ENCODE measurements around the gene WDR74. TPM values are rescaled to one million over a fixed set of nuclear protein-coding genes. Genes with fewer than 3 reads are reported as not detected.
"Not testable (repeated sequence)": the region's sequence is repeated elsewhere in the genome, so short reads cannot be mapped to it uniquely, and the experiment has no call there.

The WDR74 gene
- total RNA-seq, 2 donors from 2014 or later: 19.8 to 55.2 TPM

DNA sequence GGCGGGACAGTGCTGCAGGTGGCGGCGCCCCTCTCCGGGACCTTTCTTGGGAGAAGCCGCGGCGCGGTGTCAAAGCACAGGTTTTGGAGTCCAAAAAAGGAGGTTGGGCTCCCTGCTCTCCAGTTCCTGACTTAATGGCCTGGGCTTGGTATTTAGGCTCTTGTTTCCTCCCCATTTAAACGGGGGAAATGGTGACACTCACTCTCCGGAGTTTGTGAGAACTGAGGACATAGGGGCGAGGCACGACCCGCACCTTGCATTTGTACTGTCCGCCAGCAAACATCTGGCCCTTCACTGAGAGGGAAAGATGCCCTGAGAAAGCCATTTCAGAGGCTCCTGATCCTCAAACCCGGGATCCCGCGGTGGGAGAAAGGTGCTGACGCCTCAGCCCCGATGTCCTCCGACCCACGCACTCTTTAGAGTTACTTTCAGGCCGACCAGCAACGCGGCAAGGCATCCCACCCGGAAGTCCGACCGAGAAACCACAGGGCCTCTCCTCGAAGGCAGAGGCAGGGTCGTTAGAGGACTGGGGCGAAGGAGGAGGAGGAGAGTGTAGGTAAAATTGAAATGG, 2.9 kb upstream of the WDR74 start:
- H3K27ac ChIP-seq: peak overlapping the region; percentile 97 to 100
- TF ChIP-seq, protein P1, sequence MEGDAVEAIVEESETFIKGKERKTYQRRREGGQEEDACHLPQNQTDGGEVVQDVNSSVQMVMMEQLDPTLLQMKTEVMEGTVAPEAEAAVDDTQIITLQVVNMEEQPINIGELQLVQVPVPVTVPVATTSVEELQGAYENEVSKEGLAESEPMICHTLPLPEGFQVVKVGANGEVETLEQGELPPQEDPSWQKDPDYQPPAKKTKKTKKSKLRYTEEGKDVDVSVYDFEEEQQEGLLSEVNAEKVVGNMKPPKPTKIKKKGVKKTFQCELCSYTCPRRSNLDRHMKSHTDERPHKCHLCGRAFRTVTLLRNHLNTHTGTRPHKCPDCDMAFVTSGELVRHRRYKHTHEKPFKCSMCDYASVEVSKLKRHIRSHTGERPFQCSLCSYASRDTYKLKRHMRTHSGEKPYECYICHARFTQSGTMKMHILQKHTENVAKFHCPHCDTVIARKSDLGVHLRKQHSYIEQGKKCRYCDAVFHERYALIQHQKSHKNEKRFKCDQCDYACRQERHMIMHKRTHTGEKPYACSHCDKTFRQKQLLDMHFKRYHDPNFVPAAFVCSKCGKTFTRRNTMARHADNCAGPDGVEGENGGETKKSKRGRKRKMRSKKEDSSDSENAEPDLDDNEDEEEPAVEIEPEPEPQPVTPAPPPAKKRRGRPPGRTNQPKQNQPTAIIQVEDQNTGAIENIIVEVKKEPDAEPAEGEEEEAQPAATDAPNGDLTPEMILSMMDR (IDR thresholded peaks at IDR 0.05): no peak
- DNase-seq (ENCODE audit: low spot score) (no peak), ATAC-seq (ENCODE audit: insufficient number of reproducible peaks, low FRiP score, low read depth) (no peak)
- H3K36me3 ChIP-seq: no peaks in the 10 kb centered on the region
- no peaks in the 10 kb centered on the region for H3K9me3 ChIP-seq
- H3K4me3 ChIP-seq: peak overlapping the region; percentile 85
- no peaks in the 10 kb centered on the region for H3K27me3 ChIP-seq (replicated peaks; ENCODE audit: insufficient read depth)
- peaks cover 7 to 24% of the 10 kb centered on the region in 2 donors for H3K4me1 ChIP-seq (ENCODE audit: control insufficient read depth in 1 of 2, low read depth in 2 of 2)

DNA sequence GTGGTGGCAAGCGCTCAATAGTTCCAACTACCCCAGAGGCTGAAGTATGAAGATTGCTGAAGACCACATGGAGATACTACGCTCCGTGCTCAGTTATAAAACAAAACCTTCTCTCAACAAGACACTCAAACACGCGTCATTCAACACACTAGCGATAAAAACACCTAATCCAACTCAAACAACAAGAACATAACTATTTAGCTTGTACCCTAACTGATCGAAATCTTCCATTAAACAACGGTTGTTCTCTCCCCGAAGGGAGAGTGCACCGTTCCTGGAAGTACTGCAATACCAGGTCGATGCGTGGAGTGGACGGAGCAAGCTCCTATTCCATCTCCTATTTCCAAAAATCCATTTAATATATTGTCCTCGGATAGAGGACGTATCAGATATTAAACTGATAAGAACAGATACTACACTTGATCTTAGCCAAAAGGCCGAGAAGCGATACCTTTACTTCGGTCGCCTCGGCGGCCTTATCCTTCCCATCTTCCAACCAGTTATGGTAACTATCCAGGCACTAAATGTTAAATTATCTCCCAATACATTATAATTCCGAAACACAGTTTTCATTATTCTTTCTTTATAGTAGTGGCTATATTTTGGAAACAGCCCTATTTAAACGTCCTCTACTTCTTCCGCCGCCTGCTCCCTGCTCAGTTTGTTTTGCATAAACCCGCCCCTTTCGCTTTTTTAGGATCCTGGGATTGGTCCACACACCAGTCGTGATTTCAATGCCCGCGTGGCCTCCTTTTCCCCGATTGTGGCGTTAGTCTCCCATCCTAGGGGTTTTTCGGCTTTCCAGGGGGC, 2.2 kb upstream of the WDR74 start:
- Histone ChIP-seq H3K27me3 (replicated peaks; ENCODE audit: insufficient read depth) (no peaks in the 10 kb centered on the region), H3K4me1 (ENCODE audit: control insufficient read depth in 1 of 2, low read depth in 2 of 2) (peaks cover 7 to 24% of the 10 kb centered on the region in 2 donors), H3K36me3 (no peaks in the 10 kb centered on the region), H3K4me3 (peak overlapping the region; percentile 85), H3K9me3 (no peaks in the 10 kb centered on the region), H3K27ac (peak overlapping the region; percentile 97 to 100)
- peak; percentile 69 for DNase-seq (ENCODE audit: low spot score)
- peak; percentile 67 for ATAC-seq (ENCODE audit: insufficient number of reproducible peaks, low FRiP score, low read depth)
- TF ChIP-seq, protein P1 (IDR thresholded peaks at IDR 0.05): no peak

DNA sequence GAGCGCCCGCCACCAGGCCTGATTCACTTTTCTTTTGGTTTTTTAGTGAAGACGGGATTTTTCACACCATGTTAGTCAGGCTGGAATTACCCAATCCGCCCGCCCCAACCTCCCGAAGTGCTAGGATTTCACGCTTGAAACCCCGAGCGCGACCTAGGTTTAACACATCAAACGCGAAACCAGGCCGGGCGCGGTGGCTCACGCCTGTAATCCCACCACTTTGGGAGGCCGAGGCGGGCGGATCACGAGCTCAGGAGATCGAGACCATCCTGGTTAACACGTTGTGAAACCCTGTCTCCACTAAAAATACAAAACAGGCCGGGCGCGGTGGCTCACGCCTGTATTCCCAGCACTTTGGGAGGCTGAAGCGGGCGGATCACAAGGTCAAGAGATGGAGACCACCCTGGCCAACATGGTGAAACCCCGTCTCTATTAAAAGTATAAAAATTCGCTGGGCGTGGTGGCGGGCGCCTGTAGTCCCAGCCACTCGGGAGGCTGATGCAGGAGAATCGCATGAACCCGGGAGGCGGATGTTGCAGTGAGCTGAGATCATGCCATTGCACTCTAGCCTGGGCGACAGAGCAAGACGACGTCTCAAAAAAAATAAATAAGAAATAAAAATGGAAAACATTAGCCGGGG, 1.5 kb upstream of the WDR74 start:
- Histone ChIP-seq H3K4me3 (peak overlapping the region; percentile 85), H3K27ac (peak overlapping the region; percentile 97 to 100), H3K4me1 (ENCODE audit: control insufficient read depth in 1 of 2, low read depth in 2 of 2) (peaks cover 7 to 24% of the 10 kb centered on the region in 2 donors)
- H3K9me3 ChIP-seq; H3K36me3 ChIP-seq; H3K27me3 ChIP-seq (replicated peaks; ENCODE audit: insufficient read depth): not testable (repeated sequence)
- peak; percentile 0 for ATAC-seq (ENCODE audit: insufficient number of reproducible peaks, low FRiP score, low read depth)
- peak; percentile 37 for DNase-seq (ENCODE audit: low spot score)

DNA sequence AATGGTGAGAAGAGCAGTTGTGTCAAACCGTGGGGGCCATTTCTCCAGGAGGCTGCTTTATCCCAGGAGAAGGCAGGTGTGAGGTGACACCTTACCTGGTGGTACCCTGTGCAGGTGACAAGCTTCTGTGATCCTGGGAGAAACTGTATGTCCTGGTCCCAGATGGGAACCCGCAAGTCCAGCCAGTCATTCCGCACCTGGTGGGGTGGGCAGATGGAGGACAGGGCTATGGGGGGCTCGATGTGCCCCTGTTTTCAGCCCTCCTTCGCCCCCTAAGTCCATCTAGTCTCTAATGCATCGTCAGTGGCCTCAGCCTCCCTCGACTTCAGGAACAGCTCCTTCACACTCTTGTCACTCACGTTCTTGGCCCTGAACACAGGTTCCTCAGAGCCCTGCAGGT, 4.1 kb downstream of the WDR74 start:
- ATAC-seq (ENCODE audit: insufficient number of reproducible peaks, low FRiP score, low read depth) (no peak), DNase-seq (ENCODE audit: low spot score) (no peak)
- peaks cover 16% of the 10 kb centered on the region for H3K36me3 ChIP-seq
- H3K4me1 ChIP-seq (ENCODE audit: control insufficient read depth in 1 of 2, low read depth in 2 of 2): peaks cover 17 to 37% of the 10 kb centered on the region in 2 donors
- H3K27ac ChIP-seq: no peak overlapping the region
- H3K27me3 ChIP-seq (replicated peaks; ENCODE audit: insufficient read depth): no peaks in the 10 kb centered on the region
- TF ChIP-seq, protein P1 (IDR thresholded peaks at IDR 0.05): no peak
- no peaks in the 10 kb centered on the region for H3K9me3 ChIP-seq
- no peak overlapping the region for H3K4me3 ChIP-seq

DNA sequence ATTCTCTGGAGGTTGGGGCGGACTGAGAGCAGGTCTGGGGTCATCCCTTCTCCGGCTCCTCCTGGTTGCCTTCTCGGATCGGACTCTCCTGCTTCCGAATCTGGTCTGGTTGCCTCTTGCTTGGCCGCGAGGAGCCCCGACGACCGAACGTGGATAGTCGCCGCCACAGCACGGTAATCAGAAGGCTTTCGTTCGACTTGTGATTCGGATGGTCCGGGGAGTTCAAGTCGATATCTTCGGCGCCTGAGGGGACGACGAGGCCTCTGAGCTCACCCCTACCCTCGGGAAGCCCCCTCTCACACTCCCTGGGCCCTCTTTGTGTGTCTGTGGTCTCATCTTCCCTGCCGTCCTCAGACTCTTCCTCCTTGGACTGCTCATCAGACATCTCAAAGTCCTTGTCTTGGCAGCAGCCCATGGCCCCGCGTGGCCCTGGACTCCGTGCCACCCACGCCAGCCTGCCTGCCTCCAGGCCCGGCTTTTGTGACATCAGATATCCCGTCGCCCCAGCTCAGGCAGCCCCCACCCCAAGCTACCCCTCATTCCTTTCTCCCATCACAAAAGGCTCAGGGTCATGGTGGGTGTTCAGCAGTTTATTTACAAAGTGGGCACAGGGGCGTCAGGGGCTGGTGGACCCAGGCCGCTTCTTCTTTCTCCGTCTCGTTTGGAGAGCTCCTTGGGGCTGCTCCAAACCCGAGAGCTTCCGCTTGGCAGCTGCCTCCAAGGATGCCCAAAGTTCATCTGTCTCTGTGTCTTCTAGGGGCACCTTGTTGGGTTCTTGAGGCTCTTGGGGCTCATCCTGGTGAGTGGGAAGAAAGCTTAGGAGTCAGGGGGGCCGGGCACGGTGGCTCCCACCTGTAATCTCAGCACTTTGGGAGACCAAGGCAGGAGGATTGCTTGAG, 6.8 kb downstream of the WDR74 start, which contains the start of gene TEX54:
Gene TEX54 (minus strand): TSS at position 506 of the 899 bp plus-strand sequence.
- peaks cover 19% of the 10 kb centered on the region for H3K36me3 ChIP-seq
- TF ChIP-seq, protein P1 (IDR thresholded peaks at IDR 0.05): no peak
- ATAC-seq (ENCODE audit: insufficient number of reproducible peaks, low FRiP score, low read depth): peak; percentile 20

More for the DNA sequence above, 6.8 kb downstream of the WDR74 start, which contains the start of gene TEX54:
- DNase-seq (ENCODE audit: low spot score): no peak
- Histone ChIP-seq H3K27ac (peak within 1 kb of the TSS; percentile 96 to 99), H3K4me1 (ENCODE audit: control insufficient read depth in 1 of 2, low read depth in 2 of 2) (peaks cover 21 to 40% of the 10 kb centered on the region in 2 donors), H3K4me3 (peak within 1 kb of the TSS; percentile 82), H3K9me3 (no peaks in the 10 kb centered on the region), H3K27me3 (replicated peaks; ENCODE audit: insufficient read depth) (no peaks in the 10 kb centered on the region)

Measured in thoracic aorta (tissue), 2 donors.